ENCODE results near the gene VPS37C.

- no peak for TF ChIP-seq CTCF (conservative IDR thresholded peaks at IDR 0.05)
- no peak for TF ChIP-seq EZH2 (IDR thresholded peaks at IDR 0.05; ENCODE audit: low read depth)
These were observed 41.7 kb downstream of the VPS37C start for GRCh38 chr11:61119571-61119970.

All from PC-9 (cell line).